Adrenal gland (tissue), 12 donors: ENCODE measurements around the gene TBC1D22A. TPM values are rescaled to one million over a fixed set of nuclear protein-coding genes. Genes with fewer than 3 reads are reported as not detected.

ENCODE experiments used
- DNase-seq, 7 donors: peaks; one replicate each; pipeline ENCODE4 v3.0.0-alpha.2; 2019 to 2020
- H3K27ac ChIP-seq, 5 donors: fragments of 200-600 bp; sonication (generic) in 4 of 5; 1 replicate in 3 of 5; 2 replicates in 2 of 5; pipeline versions ENCODE4 v1.5.1 to v1.8.0; 2016 to 2020; ENCODE audit warnings: mild to moderate bottlenecking in 1 of 5
- H3K27me3 ChIP-seq: fragments of 200-600 bp; 2 replicates; pipeline ENCODE4 v1.8.0; 2021
- H3K36me3 ChIP-seq, 2 donors: fragments of 200-600 bp; replicated peaks in 1 of 2; 1 replicate in 1 of 2; 2 replicates in 1 of 2; pipeline versions ENCODE4 v1.5.1 to v1.8.0; 2018 to 2022
- H3K4me1 ChIP-seq, 2 donors: fragments of 200-600 bp; replicated peaks in 1 of 2; 1 replicate in 1 of 2; 2 replicates in 1 of 2; pipeline versions ENCODE4 v1.5.1 to v1.8.0; 2018 to 2021
- H3K4me3 ChIP-seq, 4 donors: fragments of 200-600 bp; sonication (generic) in 3 of 4; one replicate each; pipeline ENCODE4 v1.5.1; 2016 to 2018
- H3K9me3 ChIP-seq, 3 donors: fragments of 200-600 bp; sonication (generic) in 1 of 3; replicated peaks in 1 of 3; 1 replicate in 2 of 3; 2 replicates in 1 of 3; pipeline versions ENCODE4 v1.5.1 to v1.8.0; 2016 to 2021
- POLR2A ChIP-seq, 2 donors: fragments of 450-650 bp; IDR thresholded peaks; one replicate each; pipeline ENCODE4 v1.6.1; 2017; ENCODE audit warnings: antibody characterized with exemption in 2 of 2, mild to moderate bottlenecking in 2 of 2, moderate library complexity in 1 of 2
- WGBS, 4 donors: extraction: QIAGEN DNeasy Blood & Tissue Kit in 2 of 4; methylation state at CpG; one replicate each; pipeline versions ENCODE4 v1.1.5 to v1.1.7; 2013 to 2017; 5-methylcytosine and 5-hydroxymethylcytosine counted together
- intact Hi-C, 2 donors: fragments of 100-400 bp; cut with DNase I; formaldehyde crosslinking; loops; one replicate each; pipeline versions ENCODE4 v1.14.1 to v1.15.0; 2022 to 2023
- polyA plus RNA-seq, 3 donors: library from polyadenylated mRNA; stranded (reverse); fragments of 200-250 nt in 2 of 3; fragments of 350-450 nt in 1 of 3; fragmentation: Illumina TruSeq in 1 of 3; extraction: RNeasy Lipid Tissue Mini Kit (QIAGEN cat#74804) in 1 of 3; gene quantifications; one replicate each; pipeline ENCODE4 v1.2.3, GENCODE V29; 2013 to 2014
- total RNA-seq, 9 donors: library from RNA; depleted of rRNA in 4 of 9; stranded (reverse); fragments of >200 nt in 4 of 9; fragments of 120-200 nt in 1 of 9; fragmentation: NEBNext Ultra II Directional in 1 of 9; extraction: Animal tissue kit (Norgen Biotek cat#: 25700) in 1 of 9; gene quantifications; one replicate each; pipeline versions ENCODE4 v1.1.0 to v1.2.4, GENCODE V29; 2013 to 2023
- TF ChIP-seq, protein P1 (sequence below), 6 experiments: fragments of 450-650 bp in 4 of 6; fragments of 200-600 bp in 2 of 6; sonication (generic) in 1 of 6; IDR thresholded peaks; 1 replicate in 5 of 6; 2 replicates in 1 of 6; pipeline versions ENCODE4 v1.5.1 to v1.8.0; 2016 to 2021; ENCODE audit warnings: antibody characterized with exemption in 6 of 6, mild to moderate bottlenecking in 2 of 6, moderate library complexity in 1 of 6
- donor health status: healthy with polysubstance abuse.
- donor health status: Bipolar disorder and iron deficiency.
- donor health status: DM: yes; HTN: yes; CAD: no.
- donor health status: DM: no; HTN: no; CAD: no.
- donor health status: DM: no; HTN: no; CAD: no.
- donor health status: DM: yes; HTN: yes; CAD: no.

TBC1D22A gene
- total and polyA plus RNA-seq, 12 donors = 11.5 to 44.2 (median 28.1) TPM

DNA sequence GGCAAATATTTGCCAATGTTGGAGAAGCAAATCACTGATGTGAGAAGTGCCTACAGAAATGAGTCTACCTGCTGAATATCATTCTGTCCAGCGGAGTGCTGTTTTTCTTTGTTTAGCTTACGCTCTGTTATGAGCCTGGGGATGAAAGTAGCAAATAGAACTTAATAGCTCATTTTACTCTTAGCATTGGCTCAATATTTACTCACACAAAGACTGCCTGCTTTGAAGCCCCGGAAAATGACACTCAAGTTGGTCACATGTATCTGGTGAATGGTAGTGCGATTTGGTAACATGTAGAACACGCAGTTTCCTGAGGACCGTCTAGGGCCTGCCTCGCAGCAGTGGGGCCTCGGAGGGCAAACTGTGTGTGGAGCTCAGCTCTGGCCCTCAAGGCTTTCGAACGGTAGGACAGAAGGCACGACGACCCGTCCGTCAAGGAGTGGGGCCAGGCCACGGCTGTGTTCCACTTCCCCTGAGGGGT lies 38.9 kb downstream of the TBC1D22A start:
- TF ChIP-seq, protein P1, sequence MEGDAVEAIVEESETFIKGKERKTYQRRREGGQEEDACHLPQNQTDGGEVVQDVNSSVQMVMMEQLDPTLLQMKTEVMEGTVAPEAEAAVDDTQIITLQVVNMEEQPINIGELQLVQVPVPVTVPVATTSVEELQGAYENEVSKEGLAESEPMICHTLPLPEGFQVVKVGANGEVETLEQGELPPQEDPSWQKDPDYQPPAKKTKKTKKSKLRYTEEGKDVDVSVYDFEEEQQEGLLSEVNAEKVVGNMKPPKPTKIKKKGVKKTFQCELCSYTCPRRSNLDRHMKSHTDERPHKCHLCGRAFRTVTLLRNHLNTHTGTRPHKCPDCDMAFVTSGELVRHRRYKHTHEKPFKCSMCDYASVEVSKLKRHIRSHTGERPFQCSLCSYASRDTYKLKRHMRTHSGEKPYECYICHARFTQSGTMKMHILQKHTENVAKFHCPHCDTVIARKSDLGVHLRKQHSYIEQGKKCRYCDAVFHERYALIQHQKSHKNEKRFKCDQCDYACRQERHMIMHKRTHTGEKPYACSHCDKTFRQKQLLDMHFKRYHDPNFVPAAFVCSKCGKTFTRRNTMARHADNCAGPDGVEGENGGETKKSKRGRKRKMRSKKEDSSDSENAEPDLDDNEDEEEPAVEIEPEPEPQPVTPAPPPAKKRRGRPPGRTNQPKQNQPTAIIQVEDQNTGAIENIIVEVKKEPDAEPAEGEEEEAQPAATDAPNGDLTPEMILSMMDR (IDR thresholded peaks at IDR 0.05) = no peak
- TF ChIP-seq POLR2A (IDR thresholded peaks at IDR 0.05) = no peak
- intact Hi-C loops = no loop called here
- no peaks in the 10 kb centered on the region for H3K9me3 ChIP-seq
- H3K4me3 ChIP-seq = no peak overlapping the region
- peaks cover 0 to 12% of the 10 kb centered on the region in 2 donors for H3K4me1 ChIP-seq
- DNase-seq = peak in 1 of 7 donors; percentile 44
- no peak overlapping the region for H3K27ac ChIP-seq
- peaks cover 0 to 27% of the 10 kb centered on the region in 2 donors for H3K36me3 ChIP-seq
- WGBS, 4 donors = 88 to 94% (median 92%) methylated on average over 13 to 15 of the region's 15 CpGs
- no peaks in the 10 kb centered on the region for H3K27me3 ChIP-seq

DNA sequence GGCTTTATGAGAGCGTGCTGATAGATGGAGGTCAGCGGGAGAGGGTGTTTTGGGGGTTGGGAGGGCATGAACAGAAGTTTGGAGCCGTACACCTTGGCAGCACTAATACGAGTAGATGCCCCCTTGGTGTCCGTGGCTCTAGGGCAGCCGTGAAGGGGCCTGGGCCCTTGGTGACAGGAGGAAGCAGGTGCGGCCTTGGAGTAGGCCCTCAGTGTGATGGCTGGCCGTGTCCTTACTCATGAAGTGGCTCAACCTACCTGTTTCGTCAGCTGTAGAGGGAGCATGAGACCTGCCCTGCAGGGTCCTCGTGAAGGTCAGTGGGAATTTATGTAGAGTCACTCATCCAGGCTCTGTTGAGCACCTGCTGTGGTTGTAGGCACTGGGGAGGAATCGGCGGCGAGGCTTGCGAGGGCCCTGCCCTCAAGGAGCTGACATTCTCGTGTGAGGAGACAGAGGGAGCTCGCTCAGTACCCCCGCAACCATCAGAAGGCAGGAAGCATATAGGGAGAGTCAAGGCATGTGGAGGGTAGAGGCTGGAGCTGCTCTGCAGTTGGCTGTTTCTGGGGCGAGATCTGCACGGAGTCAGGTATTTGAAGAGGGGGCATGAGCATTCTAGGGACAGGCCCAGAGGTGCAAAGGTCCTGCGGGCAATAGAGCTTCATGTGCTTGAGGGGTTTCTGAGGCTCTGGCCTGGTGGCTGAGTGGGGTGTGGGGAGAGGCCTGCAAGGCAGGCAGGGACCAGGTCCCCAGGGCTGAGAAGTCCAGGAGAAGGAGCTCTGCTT lies 39.6 kb downstream of the TBC1D22A start:
- intact Hi-C loops = no loop called here

DNA sequence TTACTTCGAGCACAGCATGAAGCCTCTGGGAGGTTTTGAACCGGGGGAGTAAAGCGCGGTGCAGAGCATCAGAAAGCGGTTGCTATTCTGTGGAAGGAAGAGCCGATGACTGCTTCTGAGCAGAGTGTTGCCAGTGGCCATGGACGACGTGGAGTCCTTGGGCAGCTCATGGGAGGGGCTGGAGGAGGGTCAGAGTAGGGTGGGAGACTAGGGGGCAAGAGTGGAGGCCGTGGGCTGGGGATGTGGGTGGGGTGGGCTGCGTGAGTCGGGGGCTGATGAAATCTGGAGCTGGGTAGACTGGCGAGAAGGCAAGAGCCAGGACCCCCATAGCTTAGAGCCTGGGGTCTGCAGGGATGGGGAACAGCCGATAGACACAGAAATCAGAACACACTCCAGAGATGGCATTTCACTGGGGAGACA lies 40.2 kb downstream of the TBC1D22A start:
- WGBS, 4 donors = 78 to 87% (median 84%) methylated on average over 13 of the region's 13 CpGs

More for the DNA sequence above, 39.6 kb downstream of the TBC1D22A start:
- TF ChIP-seq, protein P1 (IDR thresholded peaks at IDR 0.05) = no peak
- TF ChIP-seq POLR2A (IDR thresholded peaks at IDR 0.05) = no peak
- no peaks in the 10 kb centered on the region for H3K9me3 ChIP-seq
- H3K36me3 ChIP-seq = peaks cover 0 to 26% of the 10 kb centered on the region in 2 donors
- peaks cover 0 to 12% of the 10 kb centered on the region in 2 donors for H3K4me1 ChIP-seq
- whole genome bisulfite sequencing, 4 donors = 93 to 97% (median 96%) methylated on average over 16 to 20 of the region's 20 CpGs
- no peak for DNase-seq
- no peaks in the 10 kb centered on the region for H3K27me3 ChIP-seq
- no peak overlapping the region for H3K4me3 ChIP-seq
- H3K27ac ChIP-seq = no peak overlapping the region

More for the DNA sequence above, 40.2 kb downstream of the TBC1D22A start:
- no peaks in the 10 kb centered on the region for H3K27me3 ChIP-seq
- peaks cover 0 to 20% of the 10 kb centered on the region in 2 donors for H3K36me3 ChIP-seq
- H3K27ac ChIP-seq = no peak overlapping the region
- TF ChIP-seq, protein P1 (IDR thresholded peaks at IDR 0.05) = no peak
- no peak for TF ChIP-seq POLR2A (IDR thresholded peaks at IDR 0.05)
- no peaks in the 10 kb centered on the region for H3K9me3 ChIP-seq
- peaks cover 0 to 12% of the 10 kb centered on the region in 2 donors for H3K4me1 ChIP-seq
- intact Hi-C loops = no loop called here
- H3K4me3 ChIP-seq = no peak overlapping the region
- no peak for DNase-seq
